WI38 (cell line): Measurements from ENCODE around the gene CIDEC.

Source experiments
- H3K4me3 ChIP-seq: 2 replicates; pipeline ENCODE4 v1.5.1; 2011; ENCODE audit warnings: low read depth, mild to moderate bottlenecking, control low read depth, low read length
- CTCF ChIP-seq: IDR thresholded peaks from 2 replicates; pipeline ENCODE4 v1.5.1; 2012; ENCODE audit warnings: low read depth, mild to moderate bottlenecking, control low read depth, low read length

CIDEC gene

GRCh38 chr3:9879830-9880549, at the start of gene CIDEC:
CIDEC (minus strand) TSS chr3:9880253; CDS start chr3:9878486, 1,767 bp downstream.
- TF ChIP-seq CTCF: no peak

GRCh38 chr3:9928158-9928557, 48.1 kb upstream of the CIDEC start:
- no peak for TF ChIP-seq CTCF
- H3K4me3 ChIP-seq: no peak overlapping the region

More at GRCh38 chr3:9879830-9880549, at the start of gene CIDEC:
- no peak within 1 kb of the TSS for H3K4me3 ChIP-seq

- H3K4me3 ChIP-seq: no peak overlapping the region
- TF ChIP-seq CTCF: no peak
Observed at GRCh38 chr3:9918261-9919038, 38.4 kb upstream of the CIDEC start.

- no peak for TF ChIP-seq CTCF
- H3K4me3 ChIP-seq: peak overlapping the region; percentile 70
Observed at GRCh38 chr3:9917820-9918219, 37.8 kb upstream of the CIDEC start.

- H3K4me3 ChIP-seq: peak within 1 kb of the TSS; percentile 70
- TF ChIP-seq CTCF: no peak
Observed at GRCh38 chr3:9916734-9917680, 37.0 kb upstream of the CIDEC start, which contains the start of gene IL17RC. IL17RC (plus strand) TSS chr3:9917098; CDS start chr3:9917316, 218 bp downstream.

DNA sequence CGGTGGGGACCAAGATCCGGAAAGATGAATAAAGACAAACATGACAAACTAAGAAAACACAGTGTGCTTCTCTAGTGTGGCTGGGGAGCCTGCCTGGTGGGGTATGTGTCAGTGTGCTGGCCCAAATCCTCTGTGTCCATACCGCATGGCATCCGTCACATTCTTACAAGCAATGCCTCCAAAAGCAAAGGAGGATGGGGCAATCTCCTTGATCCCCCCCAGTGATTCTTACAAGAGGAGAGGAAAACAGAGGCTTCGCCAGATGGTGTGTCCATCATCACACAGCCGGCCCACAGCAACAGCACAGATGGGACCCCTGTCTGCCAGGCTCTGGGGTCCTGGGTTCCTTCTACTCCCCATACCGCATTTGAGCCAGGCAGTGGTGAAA, 36.3 kb upstream of the CIDEC start:
- H3K4me3 ChIP-seq: peak overlapping the region; percentile 70
- TF ChIP-seq CTCF: no peak
